AG08396 (cell line): ENCODE results near the gene CCL2.
"Not testable (repeated sequence)": the region's sequence is repeated elsewhere in the genome, so short reads cannot be mapped to it uniquely, and the experiment has no call there.

Experiments
- DNase-seq: peaks from one replicate; pipeline ENCODE4 v3.0.0; 2012; ENCODE audit warnings: low spot score, mixed read lengths

The CCL2 gene

DNA sequence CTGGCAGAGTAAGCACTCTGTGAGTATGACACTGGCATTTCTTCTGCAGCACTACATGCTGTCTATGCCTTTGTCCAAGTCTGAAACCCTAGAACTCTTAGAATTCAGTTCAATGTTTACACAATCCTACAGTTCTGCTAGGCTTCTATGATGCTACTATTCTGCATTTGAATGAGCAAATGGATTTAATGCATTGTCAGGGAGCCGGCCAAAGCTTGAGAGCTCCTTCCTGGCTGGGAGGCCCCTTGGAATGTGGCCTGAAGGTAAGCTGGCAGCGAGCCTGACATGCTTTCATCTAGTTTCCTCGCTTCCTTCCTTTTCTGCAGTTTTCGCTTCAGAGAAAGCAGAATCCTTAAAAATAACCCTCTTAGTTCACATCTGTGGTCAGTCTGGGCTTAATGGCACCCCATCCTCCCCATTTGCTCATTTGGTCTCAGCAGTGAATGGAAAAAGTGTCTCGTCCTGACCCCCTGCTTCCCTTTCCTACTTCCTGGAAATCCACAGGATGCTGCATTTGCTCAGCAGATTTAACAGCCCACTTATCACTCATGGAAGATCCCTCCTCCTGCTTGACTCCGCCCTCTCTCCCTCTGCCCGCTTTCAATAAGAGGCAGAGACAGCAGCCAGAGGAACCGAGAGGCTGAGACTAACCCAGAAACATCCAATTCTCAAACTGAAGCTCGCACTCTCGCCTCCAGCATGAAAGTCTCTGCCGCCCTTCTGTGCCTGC is at the start of gene CCL2:
CCL2 (plus strand) TSS at position 635 of the 730 bp plus-strand sequence; CDS start at position 700, 65 bp downstream.
- DNase-seq: peak; percentile 62

GRCh38 chr17:34205401-34205800 is 49.7 kb upstream of the CCL2 start:
- DNase-seq: no peak

DNA sequence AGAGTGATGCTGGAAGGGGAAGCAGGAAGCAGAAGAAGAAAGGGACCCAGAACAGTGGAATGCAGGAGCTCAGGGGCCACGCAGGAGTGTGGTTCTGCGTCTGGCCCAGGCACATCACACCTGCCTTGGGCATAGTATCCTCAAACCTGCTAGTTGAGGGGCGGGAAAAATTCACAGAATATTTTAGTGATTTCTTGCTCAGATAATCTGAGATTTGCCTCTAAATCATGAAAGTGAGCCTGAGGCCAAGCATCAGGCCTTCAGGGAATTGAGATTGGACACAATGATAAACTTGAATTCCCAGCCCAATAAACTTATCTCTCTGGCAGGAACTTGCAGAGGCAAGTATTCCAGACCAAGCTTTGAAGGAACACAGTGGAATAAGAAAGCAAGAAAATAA is 48.5 kb upstream of the CCL2 start:
- DNase-seq: no peak

DNA sequence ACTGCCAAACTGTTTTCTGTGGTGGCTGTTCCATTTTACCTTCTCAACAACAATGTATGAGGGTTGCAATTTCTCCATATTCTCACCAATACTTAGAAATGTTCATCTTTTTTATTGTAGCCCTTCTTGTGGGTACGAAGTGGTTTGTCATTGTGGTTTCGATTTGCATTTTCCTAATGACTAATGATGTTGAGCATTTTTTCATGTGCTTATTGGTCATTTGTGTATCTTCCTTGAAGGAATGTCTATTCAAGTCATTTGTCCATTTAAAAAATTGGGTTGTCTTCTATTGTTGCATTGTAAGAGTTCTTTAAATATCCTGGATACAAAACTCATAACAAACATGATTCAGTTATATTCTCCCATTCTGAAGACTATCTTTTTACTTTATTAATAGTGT is 47.5 kb upstream of the CCL2 start:
- no peak for DNase-seq

DNA sequence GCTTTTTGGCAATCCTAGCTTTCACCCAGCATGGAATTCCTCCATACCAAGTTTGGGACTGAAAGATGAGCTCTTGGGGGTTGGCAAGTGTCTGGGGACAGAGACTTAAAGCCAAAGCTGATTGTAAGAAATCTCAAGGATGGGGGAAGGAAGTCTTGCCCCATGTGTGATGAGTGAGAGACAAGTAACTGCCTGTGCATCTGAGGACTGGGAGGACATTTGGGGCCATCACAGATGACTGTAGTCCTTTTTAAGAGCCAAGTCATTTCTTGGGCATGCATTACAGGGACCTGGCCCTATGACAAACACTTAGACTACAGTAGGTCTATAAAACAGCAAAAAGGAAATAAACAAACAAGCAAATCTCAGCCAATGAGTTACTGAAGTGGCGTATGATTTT is 36.3 kb upstream of the CCL2 start:
- no peak for DNase-seq

DNA sequence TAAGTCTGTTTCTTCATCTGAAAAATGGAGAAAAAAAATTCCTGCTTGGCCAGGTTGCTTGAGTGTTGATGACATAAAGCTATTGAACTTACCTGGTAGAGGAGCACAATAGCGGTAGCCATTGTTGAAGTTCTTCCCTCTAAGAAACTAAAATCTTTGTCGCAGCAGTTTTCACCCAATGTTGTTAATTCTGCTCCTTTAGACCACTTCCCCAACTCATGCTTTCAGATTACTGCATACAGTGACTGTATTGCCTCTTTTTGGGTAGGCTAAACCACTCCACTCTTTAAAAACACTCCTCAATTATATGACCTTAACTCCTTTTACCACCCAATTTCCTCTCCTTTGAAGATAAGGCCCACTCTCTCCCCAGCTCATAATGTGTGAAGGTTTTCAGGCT is 35.7 kb upstream of the CCL2 start:
- no peak for DNase-seq

DNA sequence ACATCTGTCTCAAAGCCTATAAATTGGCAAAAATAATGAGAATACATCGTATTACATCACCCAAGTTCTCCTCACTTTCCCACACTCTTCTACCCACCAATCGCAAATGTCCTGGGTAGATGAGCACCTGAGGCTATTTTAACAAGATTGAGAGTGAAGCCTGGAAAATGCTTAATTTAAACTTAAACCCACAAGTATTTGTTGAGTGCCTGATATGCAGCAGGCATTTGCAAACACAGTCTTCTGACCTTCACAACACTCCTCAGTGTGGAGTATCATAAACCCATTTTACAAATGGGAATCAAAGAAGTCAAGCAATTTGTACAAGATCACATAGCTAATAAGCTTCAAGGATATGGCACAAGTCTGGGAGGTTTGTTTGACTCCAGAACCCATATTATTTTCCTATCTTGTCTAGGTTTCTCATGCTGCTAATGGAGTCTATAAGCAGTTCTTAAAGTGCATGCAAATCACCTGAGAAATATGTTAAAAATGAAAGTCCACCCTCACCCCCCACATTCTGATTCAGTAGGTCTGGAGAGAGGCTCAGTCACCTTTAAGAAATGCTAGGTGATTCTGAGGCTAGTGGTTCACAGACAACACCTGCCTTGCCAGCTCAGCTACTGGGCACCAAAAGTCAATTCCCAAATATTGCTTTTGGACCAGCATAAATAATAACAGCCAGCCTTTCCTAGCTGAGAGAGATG is 34.9 kb upstream of the CCL2 start:
- DNase-seq: no peak

- DNase-seq: no peak
Observed at GRCh38 chr17:34220752-34221395, 34.2 kb upstream of the CCL2 start.

DNA sequence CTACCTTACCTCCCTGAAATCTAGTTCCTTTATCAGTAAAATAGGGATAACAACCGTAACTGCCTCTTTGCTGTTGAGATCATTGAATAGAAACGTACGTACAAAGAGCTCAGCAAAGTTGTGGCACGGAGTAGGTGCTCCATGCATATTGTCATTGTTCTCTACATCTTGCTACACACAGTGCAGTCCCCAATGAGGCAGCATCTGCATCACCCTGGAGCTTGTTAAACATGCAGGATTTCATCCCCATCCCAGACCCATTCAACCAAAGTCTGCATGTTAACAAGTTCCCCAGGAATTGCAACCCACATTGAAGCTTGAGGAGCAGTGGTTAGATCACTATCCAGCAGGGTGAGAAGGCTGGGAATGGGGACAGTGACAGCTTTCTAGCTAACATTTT is 33.7 kb upstream of the CCL2 start:
- no peak for DNase-seq

- no peak for DNase-seq
Observed at GRCh38 chr17:34222722-34223497, 32.2 kb upstream of the CCL2 start.

DNA sequence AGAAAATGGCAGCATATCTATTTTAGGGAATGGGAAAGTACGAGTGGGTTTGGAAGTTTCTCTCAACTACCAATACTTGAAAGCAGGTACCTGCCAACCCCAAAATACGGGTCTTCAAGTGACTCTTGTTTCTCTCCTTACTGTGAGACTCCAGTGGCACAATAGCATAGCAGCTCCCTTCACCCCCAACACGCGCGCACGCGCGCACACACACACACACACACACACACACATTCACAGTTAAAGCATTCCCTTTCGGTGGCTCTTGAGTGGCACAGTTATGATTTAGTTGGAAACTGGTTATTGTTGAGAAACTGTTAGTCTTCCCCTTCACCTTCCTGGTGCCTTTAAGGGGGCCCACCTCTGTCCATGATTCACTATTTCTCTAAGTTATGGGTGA is 30.0 kb upstream of the CCL2 start:
- DNase-seq: no peak

DNA sequence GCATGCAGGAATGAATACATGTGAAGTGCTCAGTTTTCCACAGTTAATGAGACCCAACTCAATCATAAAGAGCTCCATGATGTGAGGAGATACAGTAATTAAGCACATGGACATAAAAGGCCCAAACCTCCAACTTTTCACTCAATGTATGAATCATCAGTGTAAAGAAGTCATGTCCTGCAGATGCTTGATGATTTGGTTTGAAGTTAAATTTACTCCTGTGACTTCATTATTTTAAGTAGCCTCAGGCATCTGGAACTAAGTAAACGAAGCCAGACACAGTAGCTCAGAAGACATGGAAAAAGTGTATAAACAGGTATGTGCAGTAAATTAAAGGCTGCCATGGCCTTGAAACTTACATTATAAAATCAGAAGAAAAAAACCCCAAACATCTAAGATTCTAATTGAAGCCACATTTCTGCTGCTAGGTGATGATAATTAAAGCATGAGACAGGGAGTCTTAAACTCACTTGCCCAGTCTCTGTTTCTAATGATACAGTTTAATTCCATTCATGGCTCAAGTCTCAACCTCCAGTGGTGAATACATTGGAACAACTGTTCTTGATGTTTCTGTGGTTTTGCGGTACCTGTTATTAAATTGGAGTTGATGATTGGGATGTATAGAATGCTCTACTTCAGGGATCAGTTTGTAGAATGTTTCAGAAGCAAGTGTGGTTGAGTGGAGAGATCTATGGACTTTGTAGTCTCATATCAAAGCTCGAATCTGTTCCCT is 28.9 kb upstream of the CCL2 start:
- DNase-seq: no peak

DNA sequence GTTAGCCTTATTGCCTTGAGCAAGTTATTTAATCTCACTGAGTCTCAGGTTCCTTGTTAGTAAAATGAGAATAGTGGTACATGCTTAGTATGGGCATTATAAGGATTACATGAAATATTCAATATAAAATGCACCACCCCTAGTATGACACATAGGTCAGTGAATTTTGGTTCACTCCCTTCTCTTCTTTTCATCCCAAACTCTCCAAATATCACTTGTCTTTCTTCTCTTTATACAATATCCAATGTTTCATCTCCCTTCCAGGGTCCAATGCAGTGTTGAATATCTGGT is 28.4 kb upstream of the CCL2 start:
- no peak for DNase-seq

- DNase-seq: not testable (repeated sequence)
Observed at GRCh38 chr17:34227293-34227692, 27.8 kb upstream of the CCL2 start.

GRCh38 chr17:34227707-34228106 is 27.4 kb upstream of the CCL2 start:
- DNase-seq: no peak

DNA sequence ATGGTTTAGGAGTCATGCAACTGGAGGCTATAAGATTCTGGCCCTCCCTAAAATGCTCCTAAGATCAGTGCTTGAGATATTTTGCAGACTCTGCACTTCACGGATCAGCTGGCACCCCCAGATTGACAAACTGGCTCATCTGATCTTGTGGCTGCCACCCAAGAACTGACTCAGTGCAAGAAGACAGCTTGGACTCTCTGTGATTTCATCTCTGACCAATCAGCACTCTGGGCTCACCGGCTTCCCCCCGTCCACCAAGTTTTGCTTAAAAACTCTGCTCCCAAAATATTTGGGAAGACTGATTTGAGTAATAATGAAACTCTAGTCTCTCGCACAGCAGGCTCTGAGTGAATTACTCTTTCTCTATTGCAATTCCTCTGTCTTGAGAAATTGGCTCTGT is 26.3 kb upstream of the CCL2 start:
- no peak for DNase-seq

GRCh38 chr17:34230342-34230741 is 24.7 kb upstream of the CCL2 start:
- no peak for DNase-seq

GRCh38 chr17:34234616-34235015 is 20.5 kb upstream of the CCL2 start:
- DNase-seq: no peak

- DNase-seq: no peak
Observed at GRCh38 chr17:34235389-34236028, 19.6 kb upstream of the CCL2 start.

DNA sequence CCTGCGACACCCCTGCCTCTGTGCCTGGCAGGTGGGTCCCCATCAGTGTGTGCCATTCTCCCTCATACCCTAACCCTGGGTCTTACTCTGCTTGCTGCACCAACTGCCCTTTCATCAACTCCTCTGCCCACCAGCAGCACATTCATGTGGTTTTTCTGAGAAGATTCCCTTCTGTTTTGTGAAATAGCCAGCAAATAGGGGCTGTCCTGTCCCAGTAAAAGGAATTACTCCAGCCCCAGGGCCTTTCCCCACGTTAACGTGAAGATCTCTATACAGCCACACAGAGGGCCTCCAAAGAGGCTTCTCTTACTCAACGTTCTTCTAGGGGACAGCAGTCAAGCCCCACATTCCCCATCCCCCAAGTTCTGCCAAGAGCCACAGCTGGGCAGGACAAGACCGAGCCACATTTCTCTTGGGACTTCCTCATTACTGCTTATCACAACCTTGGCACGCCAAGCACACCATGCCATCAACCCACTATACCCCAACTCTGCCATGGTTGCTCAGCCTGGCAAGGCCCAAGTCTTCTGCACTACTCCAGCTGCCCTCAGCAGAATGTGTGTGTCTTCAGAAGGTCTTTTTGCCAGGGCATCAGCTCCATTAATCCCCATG is 18.7 kb upstream of the CCL2 start:
- DNase-seq: no peak

DNA sequence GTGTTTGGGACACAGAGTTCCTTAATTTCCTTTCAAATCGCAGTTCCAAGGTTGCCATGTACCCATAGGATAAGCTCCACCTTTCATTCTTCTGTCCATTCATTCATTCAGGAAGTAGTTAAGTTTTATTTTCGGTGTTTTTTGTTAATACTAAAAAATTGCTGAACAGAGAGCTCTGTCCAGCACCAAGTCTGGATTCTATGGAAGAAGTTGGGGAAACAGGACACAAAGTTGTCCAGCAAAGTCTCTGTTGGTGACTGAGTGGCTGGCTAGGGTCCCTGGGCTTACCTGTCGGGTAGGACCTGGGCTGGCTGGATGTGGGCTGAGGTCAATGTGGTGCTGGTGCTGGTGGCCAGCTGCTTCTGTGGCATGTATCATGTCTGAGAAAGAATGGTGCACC is 17.6 kb upstream of the CCL2 start:
- no peak for DNase-seq
